Activated gamma-delta T cell treated with anti-CD3 and anti-CD28 coated beads, Interleukin-2, amount 50 U/mL, for 16 hours (primary cell): ENCODE results near the gene SVEP1.
"Not testable (repeated sequence)": the region's sequence is repeated elsewhere in the genome, so short reads cannot be mapped to it uniquely, and the experiment has no call there.

Source experiments
- DNase-seq: peaks from one replicate; pipeline ENCODE4 v3.0.0-alpha.2; 2020; ENCODE audit warnings: low read depth

SVEP1 gene

GRCh38 chr9:110444911-110445310 is 134.6 kb downstream of the SVEP1 start:
- DNase-seq: no peak

- no peak for DNase-seq
Measured at GRCh38 chr9:110443866-110444220, 135.7 kb downstream of the SVEP1 start.

DNA sequence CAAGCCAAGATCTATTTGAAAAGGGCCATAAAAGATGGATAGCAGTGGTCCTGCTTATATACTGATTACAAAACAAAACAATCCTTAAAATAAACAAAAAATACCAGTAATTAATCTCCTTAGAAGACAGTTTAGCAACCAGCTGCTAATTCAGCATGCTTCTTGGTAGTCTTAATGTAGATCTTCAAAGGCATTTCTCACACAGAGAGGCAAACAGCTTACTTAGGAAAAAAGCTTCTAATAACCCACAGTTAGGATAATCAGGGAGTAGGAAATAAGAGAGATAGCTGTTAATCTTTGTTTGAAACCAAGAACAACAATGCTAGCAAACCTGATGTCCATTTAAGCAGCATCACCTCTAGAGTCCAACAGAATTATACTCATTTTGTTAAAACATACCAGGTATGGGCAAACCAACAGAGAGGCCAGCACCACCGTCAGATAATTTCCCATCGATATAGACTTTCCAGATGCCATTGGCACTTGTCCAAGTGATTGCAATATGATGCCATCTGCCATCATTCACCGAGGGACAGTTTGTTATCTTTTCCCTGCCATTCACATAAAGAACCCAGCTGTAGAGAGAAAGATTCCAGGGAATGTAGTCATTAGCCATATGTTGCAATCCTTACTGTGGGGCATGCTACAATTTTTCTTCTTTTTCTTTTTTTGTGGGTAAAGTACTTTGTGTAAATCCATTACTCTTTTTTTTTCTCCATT is 136.2 kb downstream of the SVEP1 start:
- DNase-seq: no peak

- no peak for DNase-seq
Measured at GRCh38 chr9:110440796-110441195, 138.7 kb downstream of the SVEP1 start.

- no peak for DNase-seq
Measured at GRCh38 chr9:110440172-110440571, 139.4 kb downstream of the SVEP1 start.

- DNase-seq: no peak
Measured at GRCh38 chr9:110432253-110432652, 147.3 kb downstream of the SVEP1 start.

DNA sequence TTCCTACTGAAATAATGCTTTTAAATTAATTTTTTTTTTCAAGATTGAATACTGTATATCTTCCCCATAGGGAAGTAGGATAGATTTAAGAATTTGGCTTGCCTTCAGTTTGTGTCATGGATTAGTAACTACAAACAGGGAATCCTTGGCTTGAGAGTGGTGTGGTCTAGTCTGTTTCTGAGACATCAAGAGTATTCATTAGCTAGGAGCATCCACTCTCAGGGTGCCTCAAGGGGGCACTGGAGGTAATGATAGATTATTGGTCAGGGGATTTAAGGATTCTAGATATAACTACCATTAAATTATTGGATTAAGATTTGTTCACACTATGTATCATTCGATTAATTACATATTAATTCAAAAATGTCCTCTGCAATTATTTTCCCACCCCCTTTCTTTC is 150.1 kb downstream of the SVEP1 start:
- DNase-seq: no peak

DNA sequence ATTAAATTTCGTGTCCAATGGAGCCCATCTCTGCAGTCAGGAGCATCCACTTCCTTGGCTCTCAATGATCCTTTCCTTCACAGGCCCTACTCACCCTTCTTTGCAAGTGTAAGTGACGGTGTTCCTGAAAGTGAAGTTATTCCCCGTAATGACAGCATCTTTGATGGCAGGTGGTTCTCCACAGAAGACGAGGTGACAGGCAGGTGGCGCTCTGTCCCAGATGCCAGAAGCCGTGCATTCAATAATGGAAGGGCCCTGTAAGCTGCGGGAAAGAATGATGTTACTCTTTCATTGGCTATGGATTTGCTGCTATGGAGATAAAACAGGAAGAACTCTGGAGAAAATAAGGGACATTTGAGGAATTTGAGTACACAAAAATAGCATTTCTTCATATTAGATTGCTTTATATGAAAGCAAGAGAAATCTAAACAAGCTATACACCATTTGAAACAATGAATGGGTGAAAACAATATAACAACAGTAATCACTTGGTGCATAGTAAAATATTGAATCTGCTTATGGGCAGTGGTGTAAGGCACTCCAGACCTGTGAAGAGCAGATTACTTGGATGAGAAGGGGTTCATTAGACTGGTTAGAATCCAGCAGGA is 151.9 kb downstream of the SVEP1 start:
- no peak for DNase-seq

DNA sequence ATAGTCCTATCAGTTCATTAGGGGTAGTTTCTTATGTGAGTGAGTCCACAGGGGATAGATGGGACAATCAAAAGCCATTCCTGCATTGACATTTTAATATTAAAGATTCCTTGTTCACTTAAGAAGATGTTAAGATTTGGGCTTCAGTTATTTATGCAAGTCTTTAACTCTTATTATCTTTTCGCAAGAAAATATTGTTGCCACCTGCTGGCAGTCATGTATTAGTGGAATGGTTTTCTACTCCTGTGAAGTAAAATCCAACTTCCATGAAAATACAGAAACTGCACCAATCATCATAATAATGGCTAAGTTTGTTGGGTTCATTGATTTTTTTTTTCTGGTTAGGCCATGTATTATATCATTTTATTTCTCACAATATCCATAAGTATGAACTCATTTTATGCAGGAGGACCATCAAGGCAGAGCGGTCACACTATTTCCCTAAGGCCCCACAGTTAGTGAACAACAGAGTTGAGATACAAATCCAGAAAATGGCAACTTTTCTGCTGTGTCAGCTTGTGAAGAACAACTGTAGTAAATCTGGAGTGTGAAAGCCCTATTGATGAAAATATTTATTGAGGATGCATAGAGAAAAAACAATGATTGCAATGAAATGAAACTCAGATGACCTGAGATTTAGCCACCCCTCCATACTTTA is 153.4 kb downstream of the SVEP1 start:
- DNase-seq: no peak

DNA sequence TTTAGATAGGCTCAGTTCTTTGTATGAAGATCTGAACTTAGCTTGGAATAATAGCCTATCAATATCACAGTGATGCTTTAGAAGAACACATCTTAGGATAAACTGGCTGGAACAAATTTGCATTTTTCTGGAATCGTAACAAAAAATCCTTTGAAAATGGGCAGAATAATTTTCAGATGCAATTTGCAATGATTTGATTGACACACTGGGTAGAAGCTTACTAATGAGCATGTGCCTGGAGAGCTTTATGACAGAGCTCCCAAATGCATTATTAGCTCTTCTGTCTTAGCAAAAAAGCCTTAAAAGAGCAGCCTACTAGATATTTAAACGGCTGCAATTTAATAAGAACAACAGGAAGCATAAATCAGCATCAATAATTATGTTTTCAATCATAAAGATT is 165.1 kb downstream of the SVEP1 start:
- DNase-seq: no peak

- DNase-seq: no peak
Measured at GRCh38 chr9:110410961-110411360, 168.6 kb downstream of the SVEP1 start.

GRCh38 chr9:110408598-110408997 is 170.9 kb downstream of the SVEP1 start:
- DNase-seq: no peak

GRCh38 chr9:110405858-110406443 is 173.6 kb downstream of the SVEP1 start:
- no peak for DNase-seq

DNA sequence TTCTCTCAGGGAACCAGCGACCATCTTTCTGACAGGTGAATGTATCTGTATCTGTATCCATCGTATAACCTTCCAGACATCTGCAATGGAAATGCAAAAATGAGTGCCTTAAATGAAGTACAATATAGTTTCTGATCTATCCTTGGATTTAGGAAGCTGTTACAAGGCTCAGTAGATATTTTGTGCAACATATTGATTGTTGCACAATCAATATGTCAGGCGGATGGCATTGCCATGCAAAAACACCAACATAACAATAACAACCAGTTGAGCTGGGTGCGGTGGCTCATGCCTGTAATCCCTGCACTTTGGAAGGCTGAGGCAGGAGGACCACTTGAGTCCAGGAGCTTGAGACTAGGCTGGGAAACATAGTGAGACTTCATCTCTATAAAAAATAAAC is 175.1 kb downstream of the SVEP1 start:
- no peak for DNase-seq

GRCh38 chr9:110399983-110400382 is 179.6 kb downstream of the SVEP1 start:
- DNase-seq: no peak

DNA sequence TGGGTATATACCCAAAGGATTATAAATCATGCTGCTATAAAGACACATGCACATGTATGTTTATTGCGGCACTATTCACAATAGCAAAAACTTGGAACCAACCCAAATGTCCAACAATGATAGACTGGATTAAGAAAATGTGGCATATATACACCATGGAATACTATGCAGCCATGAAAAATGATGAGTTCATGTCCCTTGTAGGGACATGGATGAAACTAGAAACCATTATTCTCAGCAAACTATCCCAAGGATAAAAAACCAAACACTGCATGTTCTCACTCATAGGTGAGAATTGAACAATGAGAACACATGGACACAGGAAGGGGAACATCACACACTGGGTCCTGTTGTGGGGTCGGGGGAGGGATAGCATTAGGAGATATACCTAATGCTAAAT is 180.5 kb downstream of the SVEP1 start:
- DNase-seq: not testable (repeated sequence)

- no peak for DNase-seq
Measured at GRCh38 chr9:110391826-110392485, 187.6 kb downstream of the SVEP1 start.

GRCh38 chr9:110389148-110389750 is 190.3 kb downstream of the SVEP1 start:
- no peak for DNase-seq

GRCh38 chr9:110383491-110383890 is 196.1 kb downstream of the SVEP1 start:
- no peak for DNase-seq

GRCh38 chr9:110382731-110383130 is 196.8 kb downstream of the SVEP1 start:
- DNase-seq: no peak

DNA sequence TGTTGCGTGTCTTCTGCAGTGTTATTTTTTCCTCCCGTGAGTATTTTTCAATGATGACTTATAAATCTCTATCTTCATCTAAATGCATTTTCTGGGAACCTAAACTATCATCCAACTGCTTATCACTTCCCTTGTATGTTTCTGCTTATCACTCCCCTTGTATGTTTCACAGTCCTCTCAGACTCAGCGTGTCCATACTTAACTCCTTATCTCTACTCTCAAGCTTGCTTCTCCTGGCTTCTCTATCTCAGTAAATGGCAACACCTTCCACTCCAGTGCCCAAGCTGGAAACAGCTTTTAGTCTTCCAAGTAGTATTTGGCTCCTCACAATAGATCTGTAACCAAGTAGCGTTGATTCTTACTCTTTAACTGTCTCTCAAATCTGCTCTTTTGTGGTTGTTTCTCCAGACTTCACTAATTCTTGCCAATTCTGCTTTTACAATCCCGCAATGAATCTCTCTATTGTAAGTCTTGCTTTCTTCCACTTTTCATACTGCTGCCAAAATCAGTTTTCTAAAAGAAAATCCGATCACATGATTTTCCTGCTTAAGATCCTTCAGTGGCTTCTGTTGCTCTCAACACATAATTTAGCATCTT is 208.0 kb downstream of the SVEP1 start:
- DNase-seq: no peak

GRCh38 chr9:110370315-110370714 is 209.2 kb downstream of the SVEP1 start:
- DNase-seq: no peak
